Measurements from ENCODE around the gene CDIP1.

DNA sequence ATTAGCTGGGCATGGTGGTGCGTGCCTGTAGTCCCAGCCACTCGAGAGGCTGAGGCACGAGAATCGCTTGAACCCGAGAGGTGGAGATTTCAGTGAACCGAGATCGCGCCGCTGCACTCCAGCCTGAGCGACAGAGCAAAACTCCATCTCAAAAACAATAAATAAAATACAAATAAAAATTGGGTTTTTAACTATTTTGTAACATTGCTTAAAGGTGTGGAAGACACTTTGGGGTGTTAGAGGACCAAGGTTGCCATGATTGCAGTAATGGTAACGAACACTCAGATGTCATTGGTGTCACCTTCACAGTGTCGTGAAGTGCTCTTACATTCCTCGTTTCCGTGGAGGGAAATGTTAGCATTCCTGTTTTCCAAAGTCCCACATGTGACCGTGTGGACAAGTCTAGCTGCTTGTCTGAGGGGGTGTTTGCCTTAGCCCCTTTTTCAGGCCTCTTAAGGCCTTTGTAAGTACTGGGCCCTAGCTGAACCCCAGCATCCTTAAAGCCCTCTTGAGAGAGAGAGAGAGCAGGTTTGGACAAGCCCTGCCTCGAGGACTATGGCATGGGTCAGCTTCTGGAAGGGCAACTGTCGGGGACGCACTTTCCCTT is 26.2 kb upstream of the CDIP1 start:
- TF ChIP-seq, protein P1, sequence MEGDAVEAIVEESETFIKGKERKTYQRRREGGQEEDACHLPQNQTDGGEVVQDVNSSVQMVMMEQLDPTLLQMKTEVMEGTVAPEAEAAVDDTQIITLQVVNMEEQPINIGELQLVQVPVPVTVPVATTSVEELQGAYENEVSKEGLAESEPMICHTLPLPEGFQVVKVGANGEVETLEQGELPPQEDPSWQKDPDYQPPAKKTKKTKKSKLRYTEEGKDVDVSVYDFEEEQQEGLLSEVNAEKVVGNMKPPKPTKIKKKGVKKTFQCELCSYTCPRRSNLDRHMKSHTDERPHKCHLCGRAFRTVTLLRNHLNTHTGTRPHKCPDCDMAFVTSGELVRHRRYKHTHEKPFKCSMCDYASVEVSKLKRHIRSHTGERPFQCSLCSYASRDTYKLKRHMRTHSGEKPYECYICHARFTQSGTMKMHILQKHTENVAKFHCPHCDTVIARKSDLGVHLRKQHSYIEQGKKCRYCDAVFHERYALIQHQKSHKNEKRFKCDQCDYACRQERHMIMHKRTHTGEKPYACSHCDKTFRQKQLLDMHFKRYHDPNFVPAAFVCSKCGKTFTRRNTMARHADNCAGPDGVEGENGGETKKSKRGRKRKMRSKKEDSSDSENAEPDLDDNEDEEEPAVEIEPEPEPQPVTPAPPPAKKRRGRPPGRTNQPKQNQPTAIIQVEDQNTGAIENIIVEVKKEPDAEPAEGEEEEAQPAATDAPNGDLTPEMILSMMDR (conservative IDR thresholded peaks at IDR 0.05): no peak
- TF ChIP-seq ZFX (IDR thresholded peaks at IDR 0.05): no peak
